WTC11 (cell line): ENCODE results near the gene SETD7.

ENCODE experiments used
- CTCF ChIP-seq: fragments of 200-600 bp; IDR thresholded peaks from 2 replicates; pipeline ENCODE4 v1.8.0; 2022; ENCODE audit warnings: antibody characterized with exemption
- MAX ChIP-seq: sonication (generic); formaldehyde crosslinking; IDR thresholded peaks from 2 replicates; pipeline ENCODE4 v1.8.0; 2022; ENCODE audit warnings: mild to moderate bottlenecking, missing genetic modification reagents
- ZNF512 ChIP-seq: sonication (generic); formaldehyde crosslinking; IDR thresholded peaks from 2 replicates; pipeline ENCODE4 v1.8.1; 2022; ENCODE audit warnings: missing genetic modification reagents, borderline replicate concordance

- no peak for TF ChIP-seq CTCF
- TF ChIP-seq ZNF512 = no peak
- TF ChIP-seq MAX (CRISPR knock-in tag) = no peak
These were observed 97.5 kb downstream of the SETD7 start for GRCh38 chr4:139458543-139458942.
